Right hindlimb (tissue), 1 donor: ENCODE results near the gene OR5A2.
"Not testable (repeated sequence)": the region's sequence is repeated elsewhere in the genome, so short reads cannot be mapped to it uniquely, and the experiment has no call there.

Experiments
- DNase-seq: peaks from one replicate; pipeline ENCODE4 v3.0.0-alpha.2; 2018

Gene OR5A2

DNA sequence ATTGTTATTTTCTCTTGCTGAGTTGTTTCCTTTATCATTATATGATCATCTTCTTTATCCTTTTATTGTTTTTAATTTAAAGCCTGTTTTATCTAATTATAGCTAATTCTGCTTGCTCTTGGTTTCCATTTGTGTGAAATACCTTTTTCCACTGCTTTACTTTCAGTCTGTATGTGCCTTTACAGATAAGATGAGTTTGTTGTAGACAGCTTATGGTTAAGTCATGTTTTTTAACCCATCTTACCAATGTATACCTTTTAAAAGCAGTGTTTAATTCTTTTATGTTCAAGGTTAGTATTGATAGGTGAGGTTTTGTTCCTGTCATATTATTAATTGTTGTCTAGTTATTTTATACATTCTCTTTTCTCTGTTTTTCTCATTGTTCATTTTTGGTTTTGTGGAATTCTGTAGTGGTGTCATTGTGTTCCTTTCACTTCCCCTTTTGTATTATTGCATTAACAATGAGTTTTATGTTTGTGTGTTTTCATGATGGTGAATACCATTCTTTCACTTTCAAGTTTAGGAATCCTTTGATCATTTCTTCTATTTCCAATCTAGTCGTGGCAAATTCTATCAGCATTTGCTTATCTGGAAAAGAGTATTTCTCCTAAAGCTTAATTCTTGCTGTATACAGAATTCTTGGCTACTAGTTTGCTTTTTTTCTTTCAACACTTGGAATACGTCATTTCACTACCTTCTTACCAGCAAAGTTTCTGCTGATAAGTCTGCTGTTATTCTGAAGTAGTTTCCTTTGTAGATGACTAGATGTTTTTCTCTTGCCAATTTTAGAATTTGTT lies 45.8 kb downstream of the OR5A2 start:
- no peak for DNase-seq

DNA sequence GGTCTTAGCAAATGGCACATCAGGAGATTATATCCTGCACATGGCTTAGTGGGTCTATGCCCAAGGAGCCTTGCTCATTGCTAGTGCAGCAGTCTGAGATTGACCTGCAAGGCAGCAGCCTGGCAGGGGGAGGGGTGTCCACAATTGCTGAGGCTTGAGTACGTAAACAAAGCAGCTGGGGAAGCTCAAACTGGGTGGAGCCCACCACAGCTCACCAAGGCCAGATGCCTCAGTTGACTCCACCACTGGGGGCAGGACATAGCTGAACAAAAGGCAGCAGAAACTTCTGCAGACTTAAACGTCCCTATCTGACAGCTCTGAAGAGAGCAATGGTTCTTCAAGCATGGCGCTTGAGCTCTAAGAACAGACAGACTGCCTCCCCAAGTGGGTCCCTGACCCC lies 53.9 kb downstream of the OR5A2 start:
- DNase-seq, result not testable (repeated sequence)

DNA sequence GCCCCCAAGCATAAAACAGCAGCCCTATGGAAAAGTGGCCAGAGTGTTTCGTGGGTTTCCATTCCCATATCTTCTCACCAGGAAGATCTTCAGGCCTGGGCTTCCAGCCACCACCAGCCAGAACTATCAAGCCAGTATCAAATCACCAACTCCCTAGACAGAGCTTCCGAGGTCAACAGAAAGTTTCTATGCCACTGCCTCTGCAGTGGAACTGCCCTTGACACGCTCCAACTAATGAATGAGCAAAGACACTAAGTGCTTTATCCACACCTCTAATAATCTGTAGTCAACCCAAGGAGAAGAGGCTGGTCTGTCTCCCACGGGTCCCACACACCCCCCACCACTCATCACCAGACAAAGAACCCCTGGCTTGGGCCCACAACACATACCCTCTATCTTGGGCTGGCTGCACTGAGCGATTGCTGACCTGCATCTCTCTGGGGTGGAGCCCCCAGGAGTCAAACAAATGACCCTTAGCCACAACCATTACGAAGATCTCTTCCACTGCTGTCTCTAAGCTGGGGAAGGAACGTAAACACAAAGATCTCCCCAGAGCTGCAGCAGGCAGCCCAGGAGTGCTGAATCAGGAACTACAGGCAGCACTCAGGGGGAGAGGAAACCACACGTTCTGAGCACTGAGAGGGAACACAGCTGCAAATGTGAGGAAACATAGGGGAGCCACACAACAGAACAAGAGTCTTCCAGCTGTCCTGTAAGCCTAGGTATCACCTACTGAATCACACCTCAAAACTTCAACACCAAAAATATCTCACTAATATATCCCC lies 57.8 kb downstream of the OR5A2 start:
- DNase-seq, result no peak
